SK-N-SH treated with all-trans-retinoic acid at 6 μM for 48 hours (cell line): ENCODE results near the gene NAALADL2.

Source experiments
- ATAC-seq: fragments of 200-7000 bp; cut with Tn5 transposase; 3 replicates; pipeline ENCODE4 v1.9.1; 2020; ENCODE audit warnings: mild to moderate bottlenecking, moderate library complexity
- ARNTL ChIP-seq: fragments of 450-650 bp; formaldehyde crosslinking; IDR thresholded peaks from 2 replicates; pipeline ENCODE4 v1.5.0; 2020; ENCODE audit warnings: low read depth, mild to moderate bottlenecking, moderate library complexity, borderline replicate concordance
- BACH2 ChIP-seq: fragments of 250-450 bp; sonication (Bioruptor Pico); IDR thresholded peaks from 2 replicates; pipeline ENCODE4 v1.9.0; 2021; ENCODE audit warnings: mild to moderate bottlenecking, borderline replicate concordance
- CREB5 ChIP-seq: fragments of 250-450 bp; sonication (Bioruptor Pico); IDR thresholded peaks from 2 replicates; pipeline ENCODE4 v1.5.1; 2020; ENCODE audit warnings: low read depth, mild to moderate bottlenecking, moderate library complexity
- CSDC2 ChIP-seq: fragments of 250-450 bp; sonication (Bioruptor Pico); IDR thresholded peaks from 2 replicates; pipeline ENCODE4 v1.5.0; 2020; ENCODE audit warnings: mild to moderate bottlenecking, moderate library complexity
- CSRNP3 ChIP-seq: fragments of 250-450 bp; sonication (Bioruptor Pico); IDR thresholded peaks from 2 replicates; pipeline ENCODE4 v1.5.1; 2021; ENCODE audit warnings: mild to moderate bottlenecking, moderate library complexity
- ESRRG ChIP-seq: fragments of 250-450 bp; sonication (Bioruptor Pico); IDR thresholded peaks from 2 replicates; pipeline ENCODE4 v1.6.1; 2021; ENCODE audit warnings: mild to moderate bottlenecking
- GLIS3 ChIP-seq: fragments of 250-450 bp; sonication (Bioruptor Pico); IDR thresholded peaks from 2 replicates; pipeline ENCODE4 v1.5.0; 2020; ENCODE audit warnings: mild to moderate bottlenecking, moderate library complexity
- ISL1 ChIP-seq: fragments of 250-450 bp; sonication (Bioruptor Pico); IDR thresholded peaks from 2 replicates; pipeline ENCODE4 v2.1.2; 2022; ENCODE audit warnings: mild to moderate bottlenecking, moderate library complexity
- OSR1 ChIP-seq: fragments of 250-450 bp; sonication (Bioruptor Pico); IDR thresholded peaks from 2 replicates; pipeline ENCODE4 v1.8.0; 2022; ENCODE audit warnings: moderate library complexity, mild to moderate bottlenecking, inconsistent platforms
- POU6F1 ChIP-seq: fragments of 250-450 bp; sonication (Bioruptor Pico); IDR thresholded peaks from 2 replicates; pipeline ENCODE4 v1.8.0; 2021; ENCODE audit warnings: low read depth, mild to moderate bottlenecking, moderate library complexity, borderline replicate concordance
- PPARA ChIP-seq: fragments of 250-450 bp; sonication (Bioruptor Pico); IDR thresholded peaks from 2 replicates; pipeline ENCODE4 v1.5.0; 2020; ENCODE audit warnings: mild to moderate bottlenecking, borderline replicate concordance
- RARB ChIP-seq: fragments of 250-450 bp; sonication (Bioruptor Pico); IDR thresholded peaks from 2 replicates; pipeline ENCODE4 v1.8.0; 2021; ENCODE audit warnings: mild to moderate bottlenecking, moderate library complexity
- SNAI2 ChIP-seq: fragments of 250-450 bp; sonication (Bioruptor Pico); IDR thresholded peaks from 2 replicates; pipeline ENCODE4 v1.5.0; 2020; ENCODE audit warnings: mild to moderate bottlenecking, moderate library complexity
- TCF4 ChIP-seq: fragments of 250-450 bp; sonication (Bioruptor Pico); IDR thresholded peaks from 2 replicates; pipeline ENCODE4 v1.8.0; 2021; ENCODE audit warnings: mild to moderate bottlenecking, moderate library complexity, borderline replicate concordance
- TOX ChIP-seq: fragments of 250-450 bp; sonication (Bioruptor Pico); IDR thresholded peaks from 2 replicates; pipeline ENCODE4 v1.8.0; 2021; ENCODE audit warnings: mild to moderate bottlenecking, moderate library complexity, borderline replicate concordance
- TSHZ2 ChIP-seq: fragments of 250-450 bp; sonication (Bioruptor Pico); IDR thresholded peaks from 2 replicates; pipeline ENCODE4 v1.5.0; 2020; ENCODE audit warnings: mild to moderate bottlenecking, moderate library complexity
- ZC3H10 ChIP-seq: fragments of 250-450 bp; sonication (Bioruptor Pico); IDR thresholded peaks from 2 replicates; pipeline ENCODE4 v1.5.1; 2021; ENCODE audit warnings: mild to moderate bottlenecking, moderate library complexity
- ZFP3 ChIP-seq: fragments of 250-450 bp; sonication (Bioruptor Pico); IDR thresholded peaks from 2 replicates; pipeline ENCODE4 v1.5.0; 2020; ENCODE audit warnings: mild to moderate bottlenecking, moderate library complexity
- ZFP30 ChIP-seq: fragments of 450-650 bp; formaldehyde crosslinking; IDR thresholded peaks from 2 replicates; pipeline ENCODE4 v1.5.0; 2022; ENCODE audit warnings: mild to moderate bottlenecking, moderate library complexity
- ZNF565 ChIP-seq: fragments of 450-650 bp; formaldehyde crosslinking; conservative IDR thresholded peaks from 2 replicates; pipeline ENCODE4 v1.5.0; 2020; ENCODE audit warnings: low read depth, mild to moderate bottlenecking, moderate library complexity
- ZNF70 ChIP-seq: fragments of 450-650 bp; formaldehyde crosslinking; IDR thresholded peaks from 2 replicates; pipeline ENCODE4 v1.5.0; 2020; ENCODE audit warnings: mild to moderate bottlenecking, moderate library complexity
- ZNF8 ChIP-seq: fragments of 450-650 bp; formaldehyde crosslinking; IDR thresholded peaks from 2 replicates; pipeline ENCODE4 v1.5.0; 2020; ENCODE audit warnings: mild to moderate bottlenecking, moderate library complexity

NAALADL2 gene

GRCh38 chr3:174882789-174883188, 23.7 kb downstream of the NAALADL2 start:
- ATAC-seq, result no peak
- no peak for TF ChIP-seq TSHZ2 (CRISPR knock-in tag)
- TF ChIP-seq GLIS3 (CRISPR knock-in tag), result no peak
- no peak for TF ChIP-seq TOX (CRISPR knock-in tag)

- no peak for TF ChIP-seq ARNTL (CRISPR knock-in tag)
- TF ChIP-seq BACH2 (CRISPR knock-in tag), result no peak
- no peak for TF ChIP-seq ZNF8
- no peak for TF ChIP-seq ESRRG (CRISPR knock-in tag)
- no peak for TF ChIP-seq POU6F1 (CRISPR knock-in tag)
- TF ChIP-seq ZFP30 (CRISPR knock-in tag), result no peak
- TF ChIP-seq TCF4, result no peak
- TF ChIP-seq CSDC2 (CRISPR knock-in tag), result no peak
- TF ChIP-seq PPARA (CRISPR knock-in tag), result no peak
- TF ChIP-seq SNAI2 (CRISPR knock-in tag), result no peak
- no peak for TF ChIP-seq TSHZ2 (CRISPR knock-in tag)
- no peak for TF ChIP-seq ZC3H10 (CRISPR knock-in tag)
- TF ChIP-seq CSRNP3, result no peak
- no peak for TF ChIP-seq OSR1 (CRISPR knock-in tag)
- TF ChIP-seq ZNF70 (CRISPR knock-in tag), result no peak
- no peak for TF ChIP-seq ISL1 (CRISPR knock-in tag)
- TF ChIP-seq ZNF565 (CRISPR knock-in tag), result no peak
- TF ChIP-seq GLIS3 (CRISPR knock-in tag), result no peak
- TF ChIP-seq RARB, result no peak
- TF ChIP-seq TOX (CRISPR knock-in tag), result no peak
- no peak for ATAC-seq
Measured at GRCh38 chr3:174883881-174884675, 24.9 kb downstream of the NAALADL2 start.

- no peak for ATAC-seq
- TF ChIP-seq SNAI2 (CRISPR knock-in tag) (no peak), CREB5 (CRISPR knock-in tag) (no peak), ZNF8 (no peak), ZFP3 (CRISPR knock-in tag) (no peak), ZFP30 (CRISPR knock-in tag) (no peak), RARB (no peak), TOX (CRISPR knock-in tag) (no peak), PPARA (CRISPR knock-in tag) (no peak), TSHZ2 (CRISPR knock-in tag) (no peak), ISL1 (CRISPR knock-in tag) (no peak)
Measured at GRCh38 chr3:174884776-174885568, 25.8 kb downstream of the NAALADL2 start.
